ENCODE measurements around the gene KRT20.

KRT20 gene

GRCh38 chr17:40905370-40905769 is 20.3 kb upstream of the KRT20 start:
- Histone ChIP-seq H3K9ac (ENCODE audit: low read depth, low read length, poor library complexity, severe bottlenecking) (no peak overlapping the region), H4K20me1 (ENCODE audit: insufficient read depth, low read length, poor library complexity, severe bottlenecking) (no peaks in the 10 kb centered on the region), H2AFZ (ENCODE audit: low read length) (no peak overlapping the region), H3K79me2 (ENCODE audit: insufficient read depth, low read length) (no peaks in the 10 kb centered on the region), H3K4me3 (ENCODE audit: low read length, poor library complexity, severe bottlenecking) (no peak overlapping the region), H3K4me1 (ENCODE audit: insufficient read depth, low read length, poor library complexity, severe bottlenecking) (no peaks in the 10 kb centered on the region), H3K9me3 (ENCODE audit: insufficient read depth, low read depth, low read length) (no peaks in the 10 kb centered on the region), H3K27me3 (ENCODE audit: insufficient read depth, low read length, poor library complexity, severe bottlenecking) (no peaks in the 10 kb centered on the region), H3K9me2 (replicated peaks; ENCODE audit: low read depth, low read length) (no peaks in the 10 kb centered on the region), H3K4me2 (ENCODE audit: low read depth, low read length, poor library complexity, severe bottlenecking) (no peak overlapping the region), H3F3A (ENCODE audit: low read depth) (no peaks in the 10 kb centered on the region), H3K36me3 (ENCODE audit: insufficient read depth, low read length) (no peaks in the 10 kb centered on the region)
- TF ChIP-seq CTCF (conservative IDR thresholded peaks at IDR 0.05; ENCODE audit: low read length) (no peak), EZH2phosphoT487 (IDR thresholded peaks at IDR 0.05; ENCODE audit: borderline replicate concordance) (no peak)

GRCh38 chr17:40903129-40903847 is 18.2 kb upstream of the KRT20 start:
- H3K4me3 ChIP-seq (ENCODE audit: low read length, poor library complexity, severe bottlenecking) = no peak overlapping the region
- H3K79me2 ChIP-seq (ENCODE audit: insufficient read depth, low read length) = no peaks in the 10 kb centered on the region
- no peak overlapping the region for H3K9ac ChIP-seq (ENCODE audit: low read depth, low read length, poor library complexity, severe bottlenecking)
- H2AFZ ChIP-seq (ENCODE audit: low read length) = no peak overlapping the region
- no peaks in the 10 kb centered on the region for H3F3A ChIP-seq (ENCODE audit: low read depth)
- no peaks in the 10 kb centered on the region for H3K9me3 ChIP-seq (ENCODE audit: insufficient read depth, low read depth, low read length)
- H3K27me3 ChIP-seq (ENCODE audit: insufficient read depth, low read length, poor library complexity, severe bottlenecking) = no peaks in the 10 kb centered on the region
- H3K4me2 ChIP-seq (ENCODE audit: low read depth, low read length, poor library complexity, severe bottlenecking) = no peak overlapping the region
- no peaks in the 10 kb centered on the region for H3K4me1 ChIP-seq (ENCODE audit: insufficient read depth, low read length, poor library complexity, severe bottlenecking)
- TF ChIP-seq CTCF (conservative IDR thresholded peaks at IDR 0.05; ENCODE audit: low read length) (no peak), EZH2phosphoT487 (IDR thresholded peaks at IDR 0.05; ENCODE audit: borderline replicate concordance) (no peak)
- H3K36me3 ChIP-seq (ENCODE audit: insufficient read depth, low read length) = no peaks in the 10 kb centered on the region
- H4K20me1 ChIP-seq (ENCODE audit: insufficient read depth, low read length, poor library complexity, severe bottlenecking) = no peaks in the 10 kb centered on the region
- H3K9me2 ChIP-seq (replicated peaks; ENCODE audit: low read depth, low read length) = no peaks in the 10 kb centered on the region

DNA sequence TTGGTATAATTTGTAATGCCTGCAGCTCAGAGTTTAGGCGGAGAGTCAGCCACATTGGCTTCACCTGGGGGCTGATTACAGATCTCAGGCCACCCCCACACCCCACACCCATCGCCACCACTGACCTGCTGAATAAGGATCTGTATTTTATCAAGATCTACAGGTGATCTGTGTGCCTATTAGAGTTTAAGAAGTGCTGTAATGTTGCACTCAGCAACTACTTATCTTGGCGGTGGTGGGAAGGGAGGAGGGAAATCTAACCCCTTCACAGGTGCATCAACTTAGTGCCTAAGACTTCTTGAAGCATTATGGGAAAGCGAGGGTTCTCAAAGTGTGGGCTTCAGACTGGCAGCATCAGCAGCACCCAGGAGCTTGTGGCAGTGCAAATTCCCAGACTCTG is 17.5 kb upstream of the KRT20 start:
- Histone ChIP-seq H2AFZ (ENCODE audit: low read length) (no peak overlapping the region), H3K36me3 (ENCODE audit: insufficient read depth, low read length) (no peaks in the 10 kb centered on the region), H4K20me1 (ENCODE audit: insufficient read depth, low read length, poor library complexity, severe bottlenecking) (no peaks in the 10 kb centered on the region), H3F3A (ENCODE audit: low read depth) (no peaks in the 10 kb centered on the region), H3K4me2 (ENCODE audit: low read depth, low read length, poor library complexity, severe bottlenecking) (no peak overlapping the region), H3K9me2 (replicated peaks; ENCODE audit: low read depth, low read length) (no peaks in the 10 kb centered on the region), H3K4me1 (ENCODE audit: insufficient read depth, low read length, poor library complexity, severe bottlenecking) (no peaks in the 10 kb centered on the region), H3K4me3 (ENCODE audit: low read length, poor library complexity, severe bottlenecking) (no peak overlapping the region), H3K9ac (ENCODE audit: low read depth, low read length, poor library complexity, severe bottlenecking) (no peak overlapping the region), H3K9me3 (ENCODE audit: insufficient read depth, low read depth, low read length) (no peaks in the 10 kb centered on the region), H3K27me3 (ENCODE audit: insufficient read depth, low read length, poor library complexity, severe bottlenecking) (no peaks in the 10 kb centered on the region), H3K79me2 (ENCODE audit: insufficient read depth, low read length) (no peaks in the 10 kb centered on the region)
- TF ChIP-seq EZH2phosphoT487 (IDR thresholded peaks at IDR 0.05; ENCODE audit: borderline replicate concordance) (no peak), CTCF (conservative IDR thresholded peaks at IDR 0.05; ENCODE audit: low read length) (no peak)
